Ovary (tissue), 9 donors: Measurements from ENCODE around the gene TNFRSF19. TPM values are rescaled to one million over a fixed set of nuclear protein-coding genes. Genes with fewer than 3 reads are reported as not detected.

Experiments
- DNase-seq, 5 donors: peaks; one replicate each; pipeline ENCODE4 v3.0.0-alpha.2; 2019 to 2020
- H3K27ac ChIP-seq, 2 donors: fragments of 200-600 bp; one replicate each; pipeline versions ENCODE4 v1.5.1 to v1.8.0; 2019 to 2022
- H3K27me3 ChIP-seq: fragments of 200-600 bp; one replicate; pipeline ENCODE4 v1.8.0; 2022
- H3K36me3 ChIP-seq: fragments of 200-600 bp; sonication (generic); one replicate; pipeline ENCODE4 v1.5.1; 2019
- H3K4me1 ChIP-seq: one replicate; pipeline ENCODE4 v1.8.1; 2013; ENCODE audit warnings: mild to moderate bottlenecking, moderate library complexity; ENCODE audit not compliant: insufficient read depth
- H3K4me3 ChIP-seq: fragments of 200-600 bp; sonication (generic); one replicate; pipeline ENCODE4 v1.5.1; 2017
- H3K9me3 ChIP-seq, 2 donors: fragments of 200-600 bp in 1 of 2; sonication (generic) in 1 of 2; one replicate each; pipeline versions ENCODE4 v1.5.1 to v1.8.1; 2013 to 2019; ENCODE audit warnings: mild to moderate bottlenecking in 1 of 2, moderate library complexity in 1 of 2
- CTCF ChIP-seq, 3 donors: fragments of 450-650 bp in 2 of 3; fragments of 200-600 bp in 1 of 3; IDR thresholded peaks; one replicate each; pipeline versions ENCODE4 v1.5.1 to v1.8.0; 2016 to 2022; ENCODE audit warnings: antibody characterized with exemption in 3 of 3, mild to moderate bottlenecking in 1 of 3
- EP300 ChIP-seq: sonication (generic); formaldehyde crosslinking; IDR thresholded peaks from one replicate; pipeline ENCODE4 v1.6.1; 2017; ENCODE audit warnings: antibody characterized with exemption
- POLR2A ChIP-seq: fragments of 450-650 bp; IDR thresholded peaks from one replicate; pipeline ENCODE4 v1.6.1; 2017; ENCODE audit warnings: antibody characterized with exemption, mild to moderate bottlenecking, moderate library complexity
- WGBS, 3 donors: extraction: QIAGEN DNeasy Blood & Tissue Kit in 1 of 3; methylation state at CpG; one replicate each; pipeline versions ENCODE4 v1.1.5 to v1.1.7; 2013 to 2017; 5-methylcytosine and 5-hydroxymethylcytosine counted together
- intact Hi-C, 4 donors: fragments of 100-400 bp; cut with DNase I; formaldehyde crosslinking; loops; one replicate each; pipeline versions ENCODE4 v1.11.0 to v1.15.1; 2022 to 2023
- polyA plus RNA-seq, 2 donors: library from polyadenylated mRNA; stranded (reverse); fragments of 200-250 nt in 1 of 2; fragments of 350-450 nt in 1 of 2; fragmentation: Illumina TruSeq in 1 of 2; extraction: RNeasy Lipid Tissue Mini Kit (QIAGEN cat#74804) in 1 of 2; gene quantifications; one replicate each; pipeline ENCODE4 v1.2.3, GENCODE V29; 2013 to 2014
- total RNA-seq, 7 donors: library from RNA; depleted of rRNA in 2 of 7; stranded (reverse); fragments of >200 nt in 2 of 7; fragmentation: NEBNext Ultra II Directional in 3 of 7; extraction: Animal tissue kit (Norgen Biotek cat#: 25700) in 3 of 7; gene quantifications; one replicate each; pipeline versions ENCODE4 v1.1.0 to v1.2.4, GENCODE V29; 2016 to 2023
- donor health status: DM: no; HTN: no; CAD: no; lungs with moderate emphysema.
- donor health status: DM: no; HTN: no; CAD: no.
- donor health status: Bipolar disorder and iron deficiency.
- donor health status: DM: yes; HTN: yes; CAD: no.
- donor health status: DM: no; HTN: no; CAD: no.
- donor health status: DM: yes; HTN: yes; CAD: no.

TNFRSF19 gene
- total and polyA plus RNA-seq, 9 donors = 2.6 to 15.3 (median 4.8) TPM

- no peak for DNase-seq
- Histone ChIP-seq H3K27ac (no peak overlapping the region), H3K9me3 (no peaks in the 10 kb centered on the region), H3K4me3 (no peak overlapping the region), H3K27me3 (no peaks in the 10 kb centered on the region), H3K36me3 (no peaks in the 10 kb centered on the region), H3K4me1 (no peaks in the 10 kb centered on the region)
- WGBS, 3 donors = 46 to 84% (median 66%) methylated on average over 1 of the region's 1 CpG
- TF ChIP-seq POLR2A (no peak), EP300 (no peak), CTCF (IDR thresholded peaks at IDR 0.05) (no peak)
- intact Hi-C loops = no loop called here
Measured at GRCh38 chr13:23685416-23685815, 115.2 kb downstream of the TNFRSF19 start.

- Histone ChIP-seq H3K4me3 (no peak overlapping the region), H3K4me1 (no peaks in the 10 kb centered on the region), H3K9me3 (no peaks in the 10 kb centered on the region), H3K36me3 (no peaks in the 10 kb centered on the region), H3K27ac (no peak overlapping the region), H3K27me3 (no peaks in the 10 kb centered on the region)
- DNase-seq = no peak
- WGBS, 3 donors = 97 to 99% (median 97%) methylated on average over 3 of the region's 3 CpGs
- no peak for TF ChIP-seq CTCF (IDR thresholded peaks at IDR 0.05)
- no peak for TF ChIP-seq POLR2A
- no peak for TF ChIP-seq EP300
- intact Hi-C loops = no loop called here
Measured at GRCh38 chr13:23686948-23687347, 116.7 kb downstream of the TNFRSF19 start.

GRCh38 chr13:23687614-23688013, 117.4 kb downstream of the TNFRSF19 start:
- intact Hi-C loops = no loop called here
- TF ChIP-seq POLR2A (no peak), CTCF (IDR thresholded peaks at IDR 0.05) (no peak)
- Histone ChIP-seq H3K9me3 (no peaks in the 10 kb centered on the region), H3K4me1 (no peaks in the 10 kb centered on the region), H3K4me3 (no peak overlapping the region), H3K27ac (no peak overlapping the region), H3K36me3 (no peaks in the 10 kb centered on the region), H3K27me3 (no peaks in the 10 kb centered on the region)
- no peak for DNase-seq
- 16 to 48% (median 43%) methylated on average over 5 of the region's 5 CpGs for WGBS, 3 donors

- Histone ChIP-seq H3K27ac (no peak overlapping the region), H3K27me3 (no peaks in the 10 kb centered on the region), H3K4me1 (no peaks in the 10 kb centered on the region), H3K4me3 (no peak overlapping the region), H3K36me3 (no peaks in the 10 kb centered on the region), H3K9me3 (no peaks in the 10 kb centered on the region)
- intact Hi-C loops = no loop called here
- DNase-seq = no peak
- no peak for TF ChIP-seq POLR2A
- no peak for TF ChIP-seq CTCF (IDR thresholded peaks at IDR 0.05)
- no peak for TF ChIP-seq EP300
- 80 to 81% (median 81%) methylated on average over 3 of the region's 3 CpGs for WGBS, 3 donors
Measured at GRCh38 chr13:23688336-23688735, 118.1 kb downstream of the TNFRSF19 start.
